Vagina (tissue), 2 donors: ENCODE data around the gene KPNB1.

ENCODE experiments used
- CTCF ChIP-seq, 3 experiments: fragments of 450-650 bp in 2 of 3; fragments of 200-600 bp in 1 of 3; sonication (generic) in 1 of 3; IDR thresholded peaks; one replicate each; pipeline ENCODE4 v1.5.1; 2017 to 2019; ENCODE audit warnings: antibody characterized with exemption in 3 of 3, mild to moderate bottlenecking in 2 of 3, moderate library complexity in 2 of 3
- POLR2A ChIP-seq, 2 donors: fragments of 450-650 bp; IDR thresholded peaks; one replicate each; pipeline ENCODE4 v1.6.1; 2017; ENCODE audit warnings: antibody characterized with exemption in 2 of 2, mild to moderate bottlenecking in 2 of 2, moderate library complexity in 2 of 2
- POLR2AphosphoS5 ChIP-seq, 2 donors: sonication (generic); formaldehyde crosslinking; IDR thresholded peaks; one replicate each; pipeline ENCODE4 v1.9.0; 2017; ENCODE audit warnings: antibody characterized with exemption in 2 of 2, mild to moderate bottlenecking in 2 of 2, low read depth in 1 of 2; ENCODE audit not compliant: insufficient read depth in 1 of 2

GRCh38 chr17:47638903-47639302 is 10.8 kb upstream of the KPNB1 start:
- TF ChIP-seq POLR2A (IDR thresholded peaks at IDR 0.05) (no peak), CTCF (IDR thresholded peaks at IDR 0.05) (no peak), POLR2AphosphoS5 (IDR thresholded peaks at IDR 0.05; ENCODE audit: insufficient read depth in 1 of 2, low read depth in 1 of 2) (no peak)
